ENCODE data around the gene TM2D3. TPM values are rescaled to one million over a fixed set of nuclear protein-coding genes. Genes with fewer than 3 reads are reported as not detected.

The TM2D3 gene
- total and polyA plus RNA-seq, 2 experiments from 2014 or later: 26.2 to 36.6 TPM

DNA sequence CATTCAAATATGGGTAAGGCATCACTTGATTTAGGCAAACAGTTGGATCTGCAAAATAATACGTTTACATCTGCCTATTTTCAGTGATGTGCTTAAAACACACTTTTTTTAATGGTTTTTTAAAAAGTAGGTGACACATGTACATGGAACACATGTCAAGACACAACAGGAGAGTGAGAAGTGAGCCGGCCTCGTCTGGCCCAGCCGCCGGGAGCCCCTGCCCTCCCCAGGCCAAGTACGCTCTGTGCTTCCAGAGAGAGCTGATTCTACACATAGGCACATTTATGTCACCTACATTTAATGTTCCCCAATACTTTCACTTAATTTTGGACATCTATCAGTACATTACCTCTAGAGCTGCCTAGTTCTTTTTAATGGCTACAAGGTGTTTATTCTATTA, 3.8 kb downstream of the TM2D3 start:
- no peaks in the 10 kb centered on the region for H3F3A ChIP-seq (replicated peaks; ENCODE audit: low read depth)
- ATAC-seq (no peak), DNase-seq (ENCODE audit: low spot score) (no peak)
- no peaks in the 10 kb centered on the region for H3K9me2 ChIP-seq (ENCODE audit: insufficient read depth)
- H4K20me1 ChIP-seq (replicated peaks; ENCODE audit: insufficient read depth): peaks cover 6% of the 10 kb centered on the region
- peaks cover 6% of the 10 kb centered on the region; the same call in 1 of the 2 replicates for H3K27me3 ChIP-seq (ENCODE audit: insufficient read depth)
- no peak overlapping the region for H3K4me3 ChIP-seq
- no peak overlapping the region for H3K4me2 ChIP-seq
- peaks cover 5% of the 10 kb centered on the region; the same call in 1 of the 3 replicates for H3K9me3 Mint-ChIP-seq
- H3K27ac ChIP-seq (ENCODE audit: low read depth): no peak overlapping the region
- no peak overlapping the region for H3K4me3 Mint-ChIP-seq
- no peak overlapping the region for H2AFZ ChIP-seq
- H3K36me3 ChIP-seq (ENCODE audit: insufficient read depth): peaks cover 21% of the 10 kb centered on the region
- peaks cover 7% of the 10 kb centered on the region for H3K27me3 Mint-ChIP-seq (ENCODE audit: insufficient read depth, low read depth, poor library complexity)
- no peaks in the 10 kb centered on the region for H3K4me1 ChIP-seq (ENCODE audit: insufficient read depth)
- peaks cover 6% of the 10 kb centered on the region for H3K4me1 Mint-ChIP-seq
- no peak overlapping the region for H3K27ac Mint-ChIP-seq
- H3K36me3 Mint-ChIP-seq (ENCODE audit: low read depth): peaks cover 41% of the 10 kb centered on the region
- peaks cover 39% of the 10 kb centered on the region for H3K79me2 ChIP-seq (replicated peaks; ENCODE audit: insufficient read depth)
- no peak for TF ChIP-seq POLR2AphosphoS5 (IDR thresholded peaks at IDR 0.05; ENCODE audit: low read depth)
- no peak for TF ChIP-seq STAT1 (IDR thresholded peaks at IDR 0.05; ENCODE audit: unreplicated experiment)
- TF ChIP-seq, protein P1, sequence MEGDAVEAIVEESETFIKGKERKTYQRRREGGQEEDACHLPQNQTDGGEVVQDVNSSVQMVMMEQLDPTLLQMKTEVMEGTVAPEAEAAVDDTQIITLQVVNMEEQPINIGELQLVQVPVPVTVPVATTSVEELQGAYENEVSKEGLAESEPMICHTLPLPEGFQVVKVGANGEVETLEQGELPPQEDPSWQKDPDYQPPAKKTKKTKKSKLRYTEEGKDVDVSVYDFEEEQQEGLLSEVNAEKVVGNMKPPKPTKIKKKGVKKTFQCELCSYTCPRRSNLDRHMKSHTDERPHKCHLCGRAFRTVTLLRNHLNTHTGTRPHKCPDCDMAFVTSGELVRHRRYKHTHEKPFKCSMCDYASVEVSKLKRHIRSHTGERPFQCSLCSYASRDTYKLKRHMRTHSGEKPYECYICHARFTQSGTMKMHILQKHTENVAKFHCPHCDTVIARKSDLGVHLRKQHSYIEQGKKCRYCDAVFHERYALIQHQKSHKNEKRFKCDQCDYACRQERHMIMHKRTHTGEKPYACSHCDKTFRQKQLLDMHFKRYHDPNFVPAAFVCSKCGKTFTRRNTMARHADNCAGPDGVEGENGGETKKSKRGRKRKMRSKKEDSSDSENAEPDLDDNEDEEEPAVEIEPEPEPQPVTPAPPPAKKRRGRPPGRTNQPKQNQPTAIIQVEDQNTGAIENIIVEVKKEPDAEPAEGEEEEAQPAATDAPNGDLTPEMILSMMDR (conservative IDR thresholded peaks at IDR 0.05; ENCODE audit: low read depth in 2 of 2): no peak
- TF ChIP-seq EZH2phosphoT487 (IDR thresholded peaks at IDR 0.05; ENCODE audit: unreplicated experiment): no peak

DNA sequence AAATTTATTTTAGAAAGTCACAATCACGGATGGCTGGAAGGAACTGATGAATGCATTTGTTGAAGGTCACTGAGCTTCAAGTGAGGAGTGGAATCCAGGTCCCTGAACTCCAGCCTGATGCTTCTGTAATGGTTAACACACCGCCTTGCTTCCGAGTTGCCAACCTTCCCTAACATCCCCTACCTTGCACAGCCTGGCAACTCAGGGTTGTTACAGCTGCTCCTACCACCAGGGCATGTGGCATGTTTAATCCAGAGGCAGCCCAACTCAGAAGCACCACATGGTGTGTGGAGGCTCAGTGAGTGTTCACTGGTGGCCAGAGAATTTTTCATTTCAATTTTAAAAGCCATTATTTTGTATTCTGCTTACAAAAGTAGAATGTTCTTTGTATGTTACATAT, 4.9 kb downstream of the TM2D3 start:
- H3K36me3 Mint-ChIP-seq (ENCODE audit: low read depth): peaks cover 41% of the 10 kb centered on the region
- Histone ChIP-seq H3K4me2 (no peak overlapping the region), H3K27ac (ENCODE audit: low read depth) (no peak overlapping the region), H3K4me3 (no peak overlapping the region), H3K36me3 (ENCODE audit: insufficient read depth) (peaks cover 25% of the 10 kb centered on the region), H4K20me1 (replicated peaks; ENCODE audit: insufficient read depth) (peaks cover 6% of the 10 kb centered on the region), H3K4me1 (ENCODE audit: insufficient read depth) (no peaks in the 10 kb centered on the region), H3K79me2 (replicated peaks; ENCODE audit: insufficient read depth) (peaks cover 39% of the 10 kb centered on the region), H3K27me3 (ENCODE audit: insufficient read depth) (no peaks in the 10 kb centered on the region), H3K9me2 (ENCODE audit: insufficient read depth) (no peaks in the 10 kb centered on the region), H3F3A (replicated peaks; ENCODE audit: low read depth) (no peaks in the 10 kb centered on the region), H2AFZ (no peak overlapping the region)
- H3K9me3 Mint-ChIP-seq: no peaks in the 10 kb centered on the region
- DNase-seq (ENCODE audit: low spot score): no peak
- no peak overlapping the region for H3K27ac Mint-ChIP-seq
- no peak for ATAC-seq
- H3K4me3 Mint-ChIP-seq: no peak overlapping the region
- H3K27me3 Mint-ChIP-seq (ENCODE audit: insufficient read depth, low read depth, poor library complexity): peaks cover 5% of the 10 kb centered on the region
- H3K4me1 Mint-ChIP-seq: peaks cover 6% of the 10 kb centered on the region
- TF ChIP-seq, protein P2, sequence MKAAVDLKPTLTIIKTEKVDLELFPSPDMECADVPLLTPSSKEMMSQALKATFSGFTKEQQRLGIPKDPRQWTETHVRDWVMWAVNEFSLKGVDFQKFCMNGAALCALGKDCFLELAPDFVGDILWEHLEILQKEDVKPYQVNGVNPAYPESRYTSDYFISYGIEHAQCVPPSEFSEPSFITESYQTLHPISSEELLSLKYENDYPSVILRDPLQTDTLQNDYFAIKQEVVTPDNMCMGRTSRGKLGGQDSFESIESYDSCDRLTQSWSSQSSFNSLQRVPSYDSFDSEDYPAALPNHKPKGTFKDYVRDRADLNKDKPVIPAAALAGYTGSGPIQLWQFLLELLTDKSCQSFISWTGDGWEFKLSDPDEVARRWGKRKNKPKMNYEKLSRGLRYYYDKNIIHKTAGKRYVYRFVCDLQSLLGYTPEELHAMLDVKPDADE (IDR thresholded peaks at IDR 0.05): no peak
- TF ChIP-seq STAT1 (IDR thresholded peaks at IDR 0.05; ENCODE audit: unreplicated experiment) (no peak), JUNB (IDR thresholded peaks at IDR 0.05; ENCODE audit: unreplicated experiment) (no peak), NANOG (IDR thresholded peaks at IDR 0.05; ENCODE audit: borderline replicate concordance) (no peak)
- TF ChIP-seq, protein P1 (conservative IDR thresholded peaks at IDR 0.05; ENCODE audit: low read depth in 2 of 2): no peak
- TF ChIP-seq, protein P3, sequence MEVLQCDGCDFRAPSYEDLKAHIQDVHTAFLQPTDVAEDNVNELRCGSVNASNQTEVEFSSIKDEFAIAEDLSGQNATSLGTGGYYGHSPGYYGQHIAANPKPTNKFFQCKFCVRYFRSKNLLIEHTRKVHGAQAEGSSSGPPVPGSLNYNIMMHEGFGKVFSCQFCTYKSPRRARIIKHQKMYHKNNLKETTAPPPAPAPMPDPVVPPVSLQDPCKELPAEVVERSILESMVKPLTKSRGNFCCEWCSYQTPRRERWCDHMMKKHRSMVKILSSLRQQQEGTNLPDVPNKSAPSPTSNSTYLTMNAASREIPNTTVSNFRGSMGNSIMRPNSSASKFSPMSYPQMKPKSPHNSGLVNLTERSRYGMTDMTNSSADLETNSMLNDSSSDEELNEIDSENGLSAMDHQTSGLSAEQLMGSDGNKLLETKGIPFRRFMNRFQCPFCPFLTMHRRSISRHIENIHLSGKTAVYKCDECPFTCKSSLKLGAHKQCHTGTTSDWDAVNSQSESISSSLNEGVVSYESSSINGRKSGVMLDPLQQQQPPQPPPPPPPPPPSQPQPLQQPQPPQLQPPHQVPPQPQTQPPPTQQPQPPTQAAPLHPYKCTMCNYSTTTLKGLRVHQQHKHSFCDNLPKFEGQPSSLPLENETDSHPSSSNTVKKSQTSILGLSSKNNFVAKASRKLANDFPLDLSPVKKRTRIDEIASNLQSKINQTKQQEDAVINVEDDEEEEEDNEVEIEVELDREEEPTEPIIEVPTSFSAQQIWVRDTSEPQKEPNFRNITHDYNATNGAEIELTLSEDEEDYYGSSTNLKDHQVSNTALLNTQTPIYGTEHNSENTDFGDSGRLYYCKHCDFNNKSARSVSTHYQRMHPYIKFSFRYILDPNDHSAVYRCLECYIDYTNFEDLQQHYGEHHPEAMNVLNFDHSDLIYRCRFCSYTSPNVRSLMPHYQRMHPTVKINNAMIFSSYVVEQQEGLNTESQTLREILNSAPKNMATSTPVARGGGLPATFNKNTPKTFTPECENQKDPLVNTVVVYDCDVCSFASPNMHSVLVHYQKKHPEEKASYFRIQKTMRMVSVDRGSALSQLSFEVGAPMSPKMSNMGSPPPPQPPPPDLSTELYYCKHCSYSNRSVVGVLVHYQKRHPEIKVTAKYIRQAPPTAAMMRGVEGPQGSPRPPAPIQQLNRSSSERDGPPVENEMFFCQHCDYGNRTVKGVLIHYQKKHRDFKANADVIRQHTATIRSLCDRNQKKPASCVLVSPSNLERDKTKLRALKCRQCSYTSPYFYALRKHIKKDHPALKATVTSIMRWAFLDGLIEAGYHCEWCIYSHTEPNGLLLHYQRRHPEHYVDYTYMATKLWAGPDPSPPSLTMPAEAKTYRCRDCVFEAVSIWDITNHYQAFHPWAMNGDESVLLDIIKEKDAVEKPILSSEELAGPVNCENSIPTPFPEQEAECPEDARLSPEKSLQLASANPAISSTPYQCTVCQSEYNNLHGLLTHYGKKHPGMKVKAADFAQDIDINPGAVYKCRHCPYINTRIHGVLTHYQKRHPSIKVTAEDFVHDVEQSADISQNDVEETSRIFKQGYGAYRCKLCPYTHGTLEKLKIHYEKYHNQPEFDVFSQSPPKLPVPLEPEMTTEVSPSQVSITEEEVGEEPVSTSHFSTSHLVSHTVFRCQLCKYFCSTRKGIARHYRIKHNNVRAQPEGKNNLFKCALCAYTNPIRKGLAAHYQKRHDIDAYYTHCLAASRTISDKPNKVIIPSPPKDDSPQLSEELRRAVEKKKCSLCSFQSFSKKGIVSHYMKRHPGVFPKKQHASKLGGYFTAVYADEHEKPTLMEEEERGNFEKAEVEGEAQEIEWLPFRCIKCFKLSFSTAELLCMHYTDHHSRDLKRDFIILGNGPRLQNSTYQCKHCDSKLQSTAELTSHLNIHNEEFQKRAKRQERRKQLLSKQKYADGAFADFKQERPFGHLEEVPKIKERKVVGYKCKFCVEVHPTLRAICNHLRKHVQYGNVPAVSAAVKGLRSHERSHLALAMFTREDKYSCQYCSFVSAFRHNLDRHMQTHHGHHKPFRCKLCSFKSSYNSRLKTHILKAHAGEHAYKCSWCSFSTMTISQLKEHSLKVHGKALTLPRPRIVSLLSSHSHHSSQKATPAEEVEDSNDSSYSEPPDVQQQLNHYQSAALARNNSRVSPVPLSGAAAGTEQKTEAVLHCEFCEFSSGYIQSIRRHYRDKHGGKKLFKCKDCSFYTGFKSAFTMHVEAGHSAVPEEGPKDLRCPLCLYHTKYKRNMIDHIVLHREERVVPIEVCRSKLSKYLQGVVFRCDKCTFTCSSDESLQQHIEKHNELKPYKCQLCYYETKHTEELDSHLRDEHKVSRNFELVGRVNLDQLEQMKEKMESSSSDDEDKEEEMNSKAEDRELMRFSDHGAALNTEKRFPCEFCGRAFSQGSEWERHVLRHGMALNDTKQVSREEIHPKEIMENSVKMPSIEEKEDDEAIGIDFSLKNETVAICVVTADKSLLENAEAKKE (CRISPR knock-in tag; IDR thresholded peaks at IDR 0.05): no peak

Data from GM23338 (cell line).